ENCODE results near the gene MR1. TPM values are rescaled to one million over a fixed set of nuclear protein-coding genes. Genes with fewer than 3 reads are reported as not detected.

Gene MR1
- polyA plus RNA-seq, 1 donor (not counting 4 experiments of a cell fraction or from before 2014, with no cell fraction given): 32.3 TPM

DNA sequence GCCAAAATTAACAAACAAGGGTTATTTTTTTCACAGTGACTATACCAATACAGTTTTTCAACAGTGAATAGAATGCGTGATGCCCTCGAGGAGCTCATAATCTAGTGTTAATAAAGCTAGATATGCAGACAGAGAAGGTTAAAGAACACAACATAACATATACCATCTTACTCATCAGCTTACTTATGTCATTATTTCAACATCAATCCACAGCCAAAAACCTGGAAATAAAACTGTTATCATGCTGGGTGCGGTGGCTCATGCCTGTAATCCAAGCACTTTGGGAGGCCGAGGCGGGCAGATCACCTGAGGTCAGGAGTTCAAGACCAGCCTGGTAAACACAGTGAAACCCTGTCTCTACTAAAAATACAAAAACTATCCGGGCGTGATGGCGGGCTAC lies 17.2 kb upstream of the MR1 start:
- H2AFZ ChIP-seq (ENCODE audit: control insufficient read depth, low read length): no peak overlapping the region
- H3K27me3 ChIP-seq (ENCODE audit: control insufficient read depth, extremely low read depth, insufficient read depth, low read length): no peaks in the 10 kb centered on the region
- FAIRE-seq (no peak), DNase-seq (ENCODE audit: low read depth, low spot score) (no peak)
- no peak for TF ChIP-seq CTCF (optimal IDR thresholded peaks at IDR 0.05 in 1 of 3, IDR thresholded peaks at IDR 0.05 in 1 of 3, conservative IDR thresholded peaks at IDR 0.05 in 1 of 3; ENCODE audit: extremely low read depth in 1 of 3, insufficient read depth in 2 of 3, low read length in 3 of 3)
- TF ChIP-seq EZH2 (IDR thresholded peaks at IDR 0.05; ENCODE audit: low read length): no peak
- H3K79me2 ChIP-seq (ENCODE audit: control insufficient read depth, insufficient read depth, low read length): peaks cover 96% of the 10 kb centered on the region
- H3K9me3 ChIP-seq (ENCODE audit: control insufficient read depth, low read depth, low read length): no peaks in the 10 kb centered on the region
- H3K9me1 ChIP-seq (ENCODE audit: control insufficient read depth, extremely low read depth, insufficient read depth, low read length): no peaks in the 10 kb centered on the region
- H3K4me2 ChIP-seq (ENCODE audit: control insufficient read depth, extremely low read depth, insufficient read depth, low read depth, low read length): no peak overlapping the region
- H3K4me1 ChIP-seq (ENCODE audit: control insufficient read depth, extremely low read depth, insufficient read depth, low read length): peaks cover 20% of the 10 kb centered on the region
- H4K20me1 ChIP-seq (ENCODE audit: control insufficient read depth, extremely low read depth, insufficient read depth, low read length): peaks cover 10% of the 10 kb centered on the region
- H3K27ac ChIP-seq (ENCODE audit: control insufficient read depth, insufficient read depth, low read length): no peak overlapping the region
- no peak overlapping the region for H3K4me3 ChIP-seq (ENCODE audit: control insufficient read depth in 2 of 3, extremely low read depth in 1 of 3, insufficient read depth in 2 of 3, low read depth in 1 of 3, low read length in 3 of 3)
- dilution Hi-C loops (cut with MboI; ENCODE audit: extremely low pct_ligation_motif_present, low sequenced_read_pairs): no loop called here
- H3K9ac ChIP-seq (ENCODE audit: control insufficient read depth, extremely low read depth, insufficient read depth, low read length): no peak overlapping the region
- H3K36me3 ChIP-seq (ENCODE audit: control insufficient read depth in 2 of 2, extremely low read depth in 1 of 2, insufficient read depth in 2 of 2, low read length in 2 of 2): peaks cover 1 to 14% of the 10 kb centered on the region in 2 experiments

- Histone ChIP-seq H3K27me3 (ENCODE audit: control insufficient read depth, extremely low read depth, insufficient read depth, low read length) (no peaks in the 10 kb centered on the region), H3K9ac (ENCODE audit: control insufficient read depth, extremely low read depth, insufficient read depth, low read length) (no peak overlapping the region), H3K27ac (ENCODE audit: control insufficient read depth, insufficient read depth, low read length) (no peak overlapping the region), H3K9me3 (ENCODE audit: control insufficient read depth, low read depth, low read length) (no peaks in the 10 kb centered on the region), H4K20me1 (ENCODE audit: control insufficient read depth, extremely low read depth, insufficient read depth, low read length) (peaks cover 10% of the 10 kb centered on the region), H3K9me1 (ENCODE audit: control insufficient read depth, extremely low read depth, insufficient read depth, low read length) (no peaks in the 10 kb centered on the region), H3K4me3 (ENCODE audit: control insufficient read depth in 2 of 3, extremely low read depth in 1 of 3, insufficient read depth in 2 of 3, low read depth in 1 of 3, low read length in 3 of 3) (no peak overlapping the region), H3K4me1 (ENCODE audit: control insufficient read depth, extremely low read depth, insufficient read depth, low read length) (peaks cover 20% of the 10 kb centered on the region), H3K79me2 (ENCODE audit: control insufficient read depth, insufficient read depth, low read length) (peaks cover 78% of the 10 kb centered on the region), H2AFZ (ENCODE audit: control insufficient read depth, low read length) (no peak overlapping the region), H3K4me2 (ENCODE audit: control insufficient read depth, extremely low read depth, insufficient read depth, low read depth, low read length) (peak overlapping the region; percentile 6), H3K36me3 (ENCODE audit: control insufficient read depth in 2 of 2, extremely low read depth in 1 of 2, insufficient read depth in 2 of 2, low read length in 2 of 2) (peaks cover 0 to 11% of the 10 kb centered on the region in 2 experiments)
- DNase-seq (ENCODE audit: low read depth, low spot score): no peak
- no peak for FAIRE-seq
- TF ChIP-seq EZH2 (IDR thresholded peaks at IDR 0.05; ENCODE audit: low read length): no peak
- TF ChIP-seq CTCF (optimal IDR thresholded peaks at IDR 0.05 in 1 of 3, IDR thresholded peaks at IDR 0.05 in 1 of 3, conservative IDR thresholded peaks at IDR 0.05 in 1 of 3; ENCODE audit: extremely low read depth in 1 of 3, insufficient read depth in 2 of 3, low read length in 3 of 3): no peak
- dilution Hi-C loops (cut with MboI; ENCODE audit: extremely low pct_ligation_motif_present, low sequenced_read_pairs): no loop called here
Observed at GRCh38 chr1:181018901-181019681, 14.7 kb upstream of the MR1 start.
